ENCODE data around the gene PPL.
A peak's percentile ranks its signal among the peaks of the same experiment; 100 is the strongest.

Gene PPL

GRCh38 chr16:4877380-4877685 lies 59.6 kb downstream of the PPL start:
- no peak for ATAC-seq (replicated peaks)
- no peak overlapping the region for H3K4me3 Mint-ChIP-seq
- H3K4me1 Mint-ChIP-seq (ENCODE audit: low read depth in 2 of 2), result peaks cover 0 to 2% of the 10 kb centered on the region in 2 donors
- no peak for DNase-seq
- H3K27ac Mint-ChIP-seq, result no peak overlapping the region
- H3K36me3 Mint-ChIP-seq (ENCODE audit: insufficient read depth), result peaks cover 68% of the 10 kb centered on the region
- H3K9me3 Mint-ChIP-seq, result no peaks in the 10 kb centered on the region
- no peaks in the 10 kb centered on the region for H3K27me3 Mint-ChIP-seq

GRCh38 chr16:4876646-4877379 lies 60.1 kb downstream of the PPL start:
- Mint-ChIP-seq H3K27ac (peak overlapping the region in 1 of 2 donors; percentile 68), H3K4me3 (no peak overlapping the region), H3K27me3 (no peaks in the 10 kb centered on the region), H3K9me3 (no peaks in the 10 kb centered on the region), H3K36me3 (ENCODE audit: insufficient read depth) (peaks cover 71% of the 10 kb centered on the region), H3K4me1 (ENCODE audit: low read depth in 2 of 2) (peaks cover 1 to 2% of the 10 kb centered on the region in 2 donors)
- DNase-seq (no peak), ATAC-seq (replicated peaks) (no peak)

- Mint-ChIP-seq H3K27me3 (no peaks in the 10 kb centered on the region), H3K4me3 (no peak overlapping the region), H3K36me3 (ENCODE audit: insufficient read depth) (peaks cover 74% of the 10 kb centered on the region), H3K27ac (peak overlapping the region; percentile 31 to 85), H3K4me1 (ENCODE audit: low read depth in 2 of 2) (peaks cover 2 to 8% of the 10 kb centered on the region in 2 donors), H3K9me3 (no peaks in the 10 kb centered on the region)
- ATAC-seq (replicated peaks), result no peak
- DNase-seq, result no peak
These were observed 62.3 kb downstream of the PPL start for GRCh38 chr16:4874666-4875065.

GRCh38 chr16:4873091-4873490 lies 63.9 kb downstream of the PPL start:
- H3K36me3 Mint-ChIP-seq (ENCODE audit: insufficient read depth), result peaks cover 73% of the 10 kb centered on the region

GRCh38 chr16:4871071-4871470 lies 65.9 kb downstream of the PPL start:
- no peak for ATAC-seq (replicated peaks)
- H3K4me1 Mint-ChIP-seq (ENCODE audit: low read depth in 2 of 2), result peaks cover 17 to 19% of the 10 kb centered on the region in 2 donors
- H3K4me3 Mint-ChIP-seq, result no peak overlapping the region
- no peaks in the 10 kb centered on the region for H3K9me3 Mint-ChIP-seq
- H3K27me3 Mint-ChIP-seq, result no peaks in the 10 kb centered on the region
- peak overlapping the region; percentile 83 to 92 for H3K27ac Mint-ChIP-seq
- DNase-seq, result no peak
- H3K36me3 Mint-ChIP-seq (ENCODE audit: insufficient read depth), result peaks cover 65% of the 10 kb centered on the region

More at GRCh38 chr16:4873091-4873490, 63.9 kb downstream of the PPL start:
- Mint-ChIP-seq H3K4me1 (ENCODE audit: low read depth in 2 of 2) (peaks cover 11% of the 10 kb centered on the region in 2 donors), H3K27ac (no peak overlapping the region), H3K9me3 (no peaks in the 10 kb centered on the region), H3K4me3 (no peak overlapping the region), H3K27me3 (no peaks in the 10 kb centered on the region)
- DNase-seq (no peak), ATAC-seq (replicated peaks) (no peak)

GRCh38 chr16:4870138-4870671 lies 66.7 kb downstream of the PPL start:
- Mint-ChIP-seq H3K4me1 (ENCODE audit: low read depth in 2 of 2) (peaks cover 19 to 21% of the 10 kb centered on the region in 2 donors), H3K27ac (no peak overlapping the region), H3K36me3 (ENCODE audit: insufficient read depth) (peaks cover 59% of the 10 kb centered on the region), H3K9me3 (no peaks in the 10 kb centered on the region), H3K4me3 (no peak overlapping the region), H3K27me3 (no peaks in the 10 kb centered on the region)
- no peak for ATAC-seq (replicated peaks)
- no peak for DNase-seq

- Mint-ChIP-seq H3K9me3 (no peaks in the 10 kb centered on the region), H3K4me3 (no peak overlapping the region), H3K4me1 (ENCODE audit: low read depth in 2 of 2) (peaks cover 22 to 25% of the 10 kb centered on the region in 2 donors), H3K27me3 (no peaks in the 10 kb centered on the region), H3K36me3 (ENCODE audit: insufficient read depth) (peaks cover 54% of the 10 kb centered on the region), H3K27ac (no peak overlapping the region)
- ATAC-seq (replicated peaks) (no peak), DNase-seq (no peak)
These were observed 67.7 kb downstream of the PPL start for GRCh38 chr16:4869147-4869805.

GRCh38 chr16:4868535-4868934 lies 68.4 kb downstream of the PPL start:
- DNase-seq (no peak), ATAC-seq (replicated peaks) (no peak)
- Mint-ChIP-seq H3K4me3 (no peak overlapping the region), H3K4me1 (ENCODE audit: low read depth in 2 of 2) (peaks cover 22 to 31% of the 10 kb centered on the region in 2 donors), H3K9me3 (no peaks in the 10 kb centered on the region), H3K27me3 (no peaks in the 10 kb centered on the region), H3K36me3 (ENCODE audit: insufficient read depth) (peaks cover 52% of the 10 kb centered on the region), H3K27ac (peak overlapping the region in 1 of 2 donors; percentile 53)

- Mint-ChIP-seq H3K27ac (peak overlapping the region in 1 of 2 donors; percentile 53), H3K4me3 (no peak overlapping the region), H3K36me3 (ENCODE audit: insufficient read depth) (peaks cover 47% of the 10 kb centered on the region), H3K9me3 (no peaks in the 10 kb centered on the region), H3K27me3 (no peaks in the 10 kb centered on the region), H3K4me1 (ENCODE audit: low read depth in 2 of 2) (peaks cover 22 to 32% of the 10 kb centered on the region in 2 donors)
- ATAC-seq (replicated peaks), result no peak
- DNase-seq, result no peak
These were observed 68.9 kb downstream of the PPL start for GRCh38 chr16:4868026-4868425.

GRCh38 chr16:4866586-4866985 lies 70.4 kb downstream of the PPL start:
- H3K4me1 Mint-ChIP-seq (ENCODE audit: low read depth in 2 of 2), result peaks cover 22 to 28% of the 10 kb centered on the region in 2 donors
- no peaks in the 10 kb centered on the region for H3K27me3 Mint-ChIP-seq
- no peaks in the 10 kb centered on the region for H3K9me3 Mint-ChIP-seq
- DNase-seq (no peak), ATAC-seq (replicated peaks) (no peak)
- H3K36me3 Mint-ChIP-seq (ENCODE audit: insufficient read depth), result peaks cover 49% of the 10 kb centered on the region
- H3K27ac Mint-ChIP-seq, result peak overlapping the region; percentile 39 to 50
- no peak overlapping the region for H3K4me3 Mint-ChIP-seq

GRCh38 chr16:4865231-4865860 lies 71.6 kb downstream of the PPL start:
- Mint-ChIP-seq H3K4me3 (no peak overlapping the region), H3K27ac (peak overlapping the region; percentile 35 to 84), H3K4me1 (ENCODE audit: low read depth in 2 of 2) (peaks cover 22 to 26% of the 10 kb centered on the region in 2 donors), H3K9me3 (no peaks in the 10 kb centered on the region), H3K27me3 (no peaks in the 10 kb centered on the region), H3K36me3 (ENCODE audit: insufficient read depth) (peaks cover 49% of the 10 kb centered on the region)
- ATAC-seq (replicated peaks) (no peak), DNase-seq (no peak)

GRCh38 chr16:4864728-4865127 lies 72.2 kb downstream of the PPL start:
- Mint-ChIP-seq H3K4me3 (no peak overlapping the region), H3K27ac (peak overlapping the region; percentile 35 to 84), H3K36me3 (ENCODE audit: insufficient read depth) (peaks cover 48% of the 10 kb centered on the region), H3K4me1 (ENCODE audit: low read depth in 2 of 2) (peaks cover 22 to 29% of the 10 kb centered on the region in 2 donors), H3K9me3 (no peaks in the 10 kb centered on the region), H3K27me3 (no peaks in the 10 kb centered on the region)
- ATAC-seq (replicated peaks) (no peak), DNase-seq (no peak)

- Mint-ChIP-seq H3K27ac (peak overlapping the region in 1 of 2 donors; percentile 54), H3K36me3 (ENCODE audit: insufficient read depth) (peaks cover 58% of the 10 kb centered on the region), H3K27me3 (no peaks in the 10 kb centered on the region), H3K4me1 (ENCODE audit: low read depth in 2 of 2) (peaks cover 12 to 30% of the 10 kb centered on the region in 2 donors), H3K4me3 (no peak overlapping the region), H3K9me3 (no peaks in the 10 kb centered on the region)
- DNase-seq (no peak), ATAC-seq (replicated peaks) (no peak)
These were observed 74.3 kb downstream of the PPL start for GRCh38 chr16:4862639-4863038.
